Subcutaneous adipose tissue (tissue), 4 donors: ENCODE data around the gene CMTM6. TPM values are rescaled to one million over a fixed set of nuclear protein-coding genes. Genes with fewer than 3 reads are reported as not detected.

Experiments used
- CTCF ChIP-seq: fragments of 450-650 bp; IDR thresholded peaks from one replicate; pipeline ENCODE4 v1.5.1; 2016; ENCODE audit warnings: low read depth, mild to moderate bottlenecking, control low read depth, antibody characterized with exemption, moderate library complexity
- total RNA-seq, 4 donors: library from RNA; depleted of rRNA; stranded (reverse); fragments of >200 nt; gene quantifications; one replicate each; pipeline ENCODE4 v1.1.0, GENCODE V29; 2016

The CMTM6 gene
- total RNA-seq, 4 donors from 2014 or later: 24.1 to 84.7 (median 54.7) TPM

DNA sequence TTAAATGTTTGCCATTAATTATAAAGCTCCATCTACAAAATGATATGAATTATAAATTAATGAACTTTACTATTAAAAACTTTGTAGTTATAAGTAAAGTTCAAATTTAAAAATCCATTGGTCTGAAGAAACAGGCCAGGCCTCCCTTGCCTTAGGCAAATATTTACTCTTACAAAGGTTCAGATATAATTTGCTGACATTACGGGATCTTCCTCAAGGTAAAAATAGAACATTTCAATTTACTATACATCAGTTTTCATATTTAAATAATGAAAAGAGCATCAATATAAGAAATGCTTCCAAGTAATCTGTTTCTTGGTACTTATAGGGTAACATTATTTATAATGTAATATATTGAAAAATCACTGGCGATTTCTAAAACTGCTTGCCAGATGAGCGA is 3.7 kb downstream of the CMTM6 start:
- no peak for TF ChIP-seq CTCF

DNA sequence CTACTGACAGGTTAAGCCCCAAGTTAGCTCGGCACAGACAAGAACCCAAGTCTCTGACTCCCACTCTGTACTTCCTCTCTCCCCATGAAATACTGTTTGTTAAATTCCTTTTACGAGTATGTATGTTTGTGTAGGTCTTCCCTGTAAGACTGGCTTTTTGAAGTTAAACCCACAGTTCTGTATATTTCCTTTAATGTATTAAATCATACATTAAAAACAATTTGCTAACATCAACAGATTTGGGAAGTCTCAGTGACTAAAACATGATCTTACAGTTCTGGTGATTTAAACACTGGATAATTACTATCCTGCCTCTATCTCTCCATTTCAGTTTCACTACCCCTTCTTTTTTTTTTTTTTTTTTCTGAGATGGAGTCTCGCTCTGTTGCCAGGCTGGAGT is 4.4 kb downstream of the CMTM6 start:
- TF ChIP-seq CTCF: no peak

GRCh38 chr3:32495609-32496008 is 7.0 kb downstream of the CMTM6 start:
- no peak for TF ChIP-seq CTCF

DNA sequence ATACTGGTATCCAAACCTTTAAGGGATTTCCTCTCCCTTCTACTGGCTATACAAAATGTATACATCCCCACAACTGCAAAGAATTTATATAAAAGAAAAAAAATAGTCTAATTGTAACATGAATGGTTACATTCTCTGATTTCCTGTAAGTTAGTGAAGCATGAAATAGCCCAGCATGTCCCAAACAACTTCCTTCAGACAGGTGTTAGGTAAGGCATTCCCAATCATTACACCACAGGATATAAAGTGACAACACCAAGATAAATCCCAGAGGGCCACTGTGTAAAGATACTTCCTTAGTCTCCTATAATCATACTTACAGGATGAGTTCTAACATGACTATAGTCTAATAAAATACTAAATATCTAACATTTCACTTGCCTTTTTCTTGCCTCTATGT is 7.6 kb downstream of the CMTM6 start:
- no peak for TF ChIP-seq CTCF

DNA sequence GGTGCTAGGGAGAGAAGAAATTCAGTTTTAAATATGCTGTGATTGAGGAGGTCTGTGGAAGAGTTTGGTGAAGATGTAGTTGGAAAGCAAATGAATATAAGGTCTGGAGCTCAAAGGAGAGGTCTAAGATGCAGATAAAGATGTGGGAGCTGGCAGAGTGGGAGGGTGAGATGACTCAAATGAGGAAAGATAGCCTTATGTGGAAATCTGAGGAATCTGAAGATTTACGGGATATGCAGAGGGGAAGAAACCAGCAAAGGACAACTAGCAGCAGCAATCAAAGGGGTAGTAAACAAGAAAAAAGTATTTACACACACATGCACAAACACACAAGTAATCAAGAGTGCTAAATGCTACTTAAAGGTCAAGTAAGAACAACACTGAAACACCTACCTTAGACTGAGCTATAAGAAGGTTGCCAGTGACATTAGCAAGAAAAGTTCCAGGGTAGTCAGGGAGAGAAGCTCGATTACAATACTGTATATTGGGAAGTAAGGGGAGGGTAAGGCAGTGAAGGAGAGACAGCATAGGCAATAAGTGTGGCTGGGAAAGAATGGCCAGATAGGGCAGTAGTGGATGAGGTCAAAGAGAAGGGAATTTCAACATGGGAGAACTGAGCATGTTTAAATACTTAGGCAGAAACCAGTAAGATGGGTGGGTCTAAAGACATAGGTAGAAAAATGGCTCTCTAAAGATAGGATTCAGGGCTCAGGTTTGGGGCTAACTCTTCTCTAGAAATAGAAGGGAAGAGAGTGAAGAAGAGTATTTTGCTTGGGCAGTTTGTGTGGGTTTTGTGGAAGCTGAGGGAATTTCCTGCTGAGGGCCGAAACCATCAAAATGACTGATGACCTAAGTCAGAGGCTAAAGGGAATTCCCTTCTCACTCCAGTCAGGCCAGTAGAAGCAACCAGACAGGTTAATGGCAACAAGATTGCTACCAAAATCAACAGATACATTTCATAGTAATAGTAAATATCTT is 8.9 kb downstream of the CMTM6 start:
- TF ChIP-seq CTCF: no peak

DNA sequence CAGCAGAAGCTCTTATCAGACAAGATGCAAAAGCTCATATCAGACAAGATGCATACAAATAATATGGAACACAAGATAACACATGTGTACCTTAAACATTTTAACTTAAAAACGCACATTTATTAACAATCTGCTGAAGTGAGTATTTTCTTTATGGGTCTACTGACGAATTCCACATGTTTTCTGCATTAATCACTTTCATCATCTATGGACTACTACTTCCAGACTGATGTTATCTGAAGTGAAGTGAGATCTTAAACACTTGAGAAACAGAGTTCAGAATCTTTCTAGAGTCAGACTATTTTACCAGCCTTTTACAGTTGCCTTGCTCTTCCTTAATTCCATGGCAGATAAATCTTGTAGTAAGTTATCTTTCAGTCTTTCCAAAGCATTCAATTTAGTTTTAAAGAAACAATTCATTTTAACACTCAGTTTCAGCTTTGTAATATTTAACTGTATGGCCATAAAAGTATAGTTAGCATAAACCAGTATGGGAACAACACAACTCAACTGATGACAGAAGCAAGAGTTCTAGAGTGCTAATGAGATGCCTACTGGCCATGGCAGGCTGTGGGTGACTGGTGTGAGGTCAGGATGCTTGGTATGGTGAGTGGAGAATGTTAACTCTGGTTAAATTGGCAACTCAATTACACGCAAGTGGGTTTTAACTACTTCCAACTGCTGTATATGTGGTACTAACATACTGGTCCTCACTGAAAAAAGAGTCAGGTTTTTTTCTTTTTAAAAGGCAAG is 9.8 kb downstream of the CMTM6 start:
- TF ChIP-seq CTCF: no peak

DNA sequence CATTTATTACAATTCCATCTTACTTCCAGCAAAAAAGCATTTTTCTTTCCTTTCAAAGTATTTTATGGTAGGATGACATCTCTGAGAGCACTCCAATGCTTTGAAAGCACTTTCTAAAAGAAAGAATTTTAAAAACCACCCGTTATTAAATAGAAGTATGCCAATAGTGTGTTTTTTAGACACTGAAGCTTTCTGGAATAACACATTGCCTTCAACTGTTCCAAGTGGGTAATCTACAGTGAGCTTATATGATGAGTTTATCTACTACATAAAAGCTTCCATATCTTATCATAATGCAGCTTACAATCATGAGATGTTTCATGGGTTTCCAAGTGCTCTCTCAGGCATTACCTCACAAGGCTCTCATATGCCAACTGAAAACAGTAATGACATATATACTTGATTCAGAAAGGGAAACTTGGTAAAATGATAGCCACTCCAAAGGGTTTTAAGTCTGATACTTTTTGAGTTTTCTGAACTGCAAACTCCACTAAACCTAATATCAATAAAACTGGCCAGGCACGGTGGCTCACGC is 14.1 kb downstream of the CMTM6 start:
- no peak for TF ChIP-seq CTCF
